HG02678 (cell line): Measurements from ENCODE around the gene HOXB6.
A peak's percentile ranks its signal among the peaks of the same experiment; 100 is the strongest.

Experiments
- ATAC-seq: cut with Tn5 transposase; IDR thresholded peaks from one replicate; pipeline ENCODE4 v1.9.1; 2021; ENCODE audit warnings: mild to moderate bottlenecking, moderate library complexity; ENCODE audit not compliant: unreplicated experiment

The HOXB6 gene

DNA sequence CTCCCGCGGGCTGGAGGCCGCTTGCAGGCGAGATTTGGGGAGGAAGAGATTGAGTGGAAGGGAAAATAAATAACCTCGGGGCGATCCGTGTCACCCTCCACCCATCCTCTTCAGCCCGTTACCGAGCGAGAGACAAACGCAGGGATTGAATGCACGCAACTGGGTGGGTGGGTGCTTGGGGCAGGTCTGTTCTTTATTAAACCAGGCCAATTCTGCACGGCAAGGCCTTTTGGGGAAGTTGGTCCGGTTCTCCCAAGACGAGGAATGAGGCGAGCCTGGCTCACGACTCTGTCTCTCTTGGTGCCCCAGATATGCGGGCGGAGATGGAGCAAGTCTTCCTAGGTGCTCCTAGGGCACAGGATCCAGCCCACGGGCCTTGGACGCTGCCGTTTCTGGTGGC is 6.4 kb upstream of the HOXB6 start:
- ATAC-seq: peak; percentile 12

DNA sequence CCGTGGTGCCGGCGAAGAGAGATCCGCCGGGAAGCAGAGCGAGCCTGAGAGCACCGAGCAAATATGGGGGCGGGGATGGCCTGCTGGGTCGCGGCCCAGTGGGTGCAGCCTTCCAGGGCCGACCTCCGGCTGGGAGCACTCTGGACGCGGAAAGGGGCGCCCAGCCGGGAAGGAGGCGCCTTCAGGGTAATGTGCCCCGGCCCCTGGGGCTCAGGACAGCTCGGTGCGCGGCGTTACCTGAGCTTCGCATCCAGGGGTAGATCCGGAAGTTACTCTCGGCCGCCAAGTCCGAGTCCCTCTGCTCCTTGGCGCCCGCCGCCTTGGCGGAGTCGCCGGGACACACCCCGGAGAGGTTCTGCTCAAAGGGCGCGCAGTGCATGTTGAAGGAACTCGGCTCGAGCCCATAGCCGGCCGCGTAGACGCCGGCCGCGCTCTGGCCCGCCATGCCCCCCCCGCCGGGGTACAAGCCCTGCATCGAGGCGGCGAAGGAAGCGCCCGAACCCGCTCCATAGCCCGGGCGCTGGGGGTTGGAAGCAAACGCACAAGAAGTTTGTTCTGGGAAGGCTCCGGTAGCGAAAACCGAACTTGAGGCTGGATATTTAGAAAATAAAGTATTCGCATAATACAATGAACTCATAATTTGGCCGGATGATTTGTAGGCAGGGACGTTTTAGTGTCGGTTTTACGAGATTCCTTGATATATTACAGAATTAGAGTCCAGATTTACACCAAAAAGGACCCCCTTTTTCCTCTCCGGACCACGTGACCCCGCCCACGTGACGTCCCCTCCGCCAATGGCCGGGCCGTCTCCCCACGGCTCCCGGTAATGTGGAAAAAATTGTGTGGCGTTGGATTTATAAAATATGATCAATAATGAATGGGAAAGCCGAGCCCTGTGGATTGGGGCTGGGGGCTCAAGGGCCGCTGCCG is 5.8 kb upstream of the HOXB6 start, which contains the start of gene HOXB7:
Gene HOXB7 (minus strand): TSS at position 736 of the 930 bp plus-strand sequence. CDS start 99 bp downstream, at position 637.
- peak; percentile 41 for ATAC-seq

DNA sequence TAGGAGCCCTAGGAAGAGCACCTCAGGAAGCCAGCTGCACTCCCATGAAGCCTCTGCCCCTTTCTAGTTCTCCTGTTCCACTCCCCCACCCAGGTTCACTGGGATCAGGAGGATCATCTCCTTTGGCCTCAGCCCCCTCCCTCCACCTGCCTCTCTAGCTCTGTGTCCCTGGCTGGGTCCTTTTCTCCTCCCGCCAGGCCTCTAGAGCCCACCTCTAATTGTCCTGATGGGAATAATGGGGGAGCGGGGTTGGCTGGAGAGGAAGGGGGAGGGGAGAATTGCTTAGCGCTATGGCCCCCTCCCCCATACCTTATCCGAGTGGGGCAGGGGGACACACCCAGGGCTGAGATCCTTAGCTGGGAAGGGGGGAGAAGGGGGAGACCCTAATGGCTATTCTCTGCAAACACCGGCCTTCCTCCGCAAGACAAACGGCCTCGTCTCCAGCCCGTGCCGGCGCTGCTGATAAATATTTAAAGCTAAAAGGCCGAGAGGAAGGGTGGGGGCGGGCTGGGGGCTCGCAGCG is 5.0 kb upstream of the HOXB6 start:
- ATAC-seq: no peak

DNA sequence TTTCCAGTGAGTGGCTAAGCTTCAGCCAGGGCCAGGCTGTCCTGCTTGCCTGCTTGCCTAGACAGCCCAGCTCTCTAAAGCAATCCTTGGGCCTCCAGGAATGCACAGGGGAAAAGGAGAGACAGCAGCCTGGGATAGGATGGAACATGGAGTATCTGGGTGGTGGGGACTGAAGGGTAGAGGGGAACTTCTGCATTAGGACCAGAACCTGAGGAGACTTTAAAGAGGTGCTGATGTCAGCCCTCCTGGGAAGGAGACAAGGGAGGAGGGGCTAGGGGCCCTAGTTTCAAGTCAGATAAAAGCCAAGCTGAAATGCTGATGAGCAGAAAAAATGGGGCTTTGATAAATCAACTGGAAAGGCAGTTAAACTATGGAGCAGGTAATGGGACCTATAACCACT is 4.2 kb upstream of the HOXB6 start:
- ATAC-seq: no peak

DNA sequence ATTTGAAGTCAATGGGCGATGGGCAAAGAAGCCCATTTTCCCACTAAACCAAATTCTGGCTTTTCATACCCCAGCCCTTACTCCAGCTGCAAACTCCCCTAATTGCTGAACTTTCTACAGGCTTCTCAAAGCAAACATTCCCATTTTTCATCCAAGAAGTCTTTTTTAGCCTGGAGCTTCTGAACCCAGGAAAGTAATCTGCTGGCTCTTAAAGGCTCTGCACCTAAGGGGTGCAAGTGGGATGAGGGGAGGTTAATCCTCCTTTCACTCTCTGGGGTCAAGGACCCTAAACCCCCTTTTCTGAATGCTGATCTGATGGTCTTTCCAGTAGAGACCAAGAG is 3.7 kb upstream of the HOXB6 start:
- ATAC-seq: no peak

DNA sequence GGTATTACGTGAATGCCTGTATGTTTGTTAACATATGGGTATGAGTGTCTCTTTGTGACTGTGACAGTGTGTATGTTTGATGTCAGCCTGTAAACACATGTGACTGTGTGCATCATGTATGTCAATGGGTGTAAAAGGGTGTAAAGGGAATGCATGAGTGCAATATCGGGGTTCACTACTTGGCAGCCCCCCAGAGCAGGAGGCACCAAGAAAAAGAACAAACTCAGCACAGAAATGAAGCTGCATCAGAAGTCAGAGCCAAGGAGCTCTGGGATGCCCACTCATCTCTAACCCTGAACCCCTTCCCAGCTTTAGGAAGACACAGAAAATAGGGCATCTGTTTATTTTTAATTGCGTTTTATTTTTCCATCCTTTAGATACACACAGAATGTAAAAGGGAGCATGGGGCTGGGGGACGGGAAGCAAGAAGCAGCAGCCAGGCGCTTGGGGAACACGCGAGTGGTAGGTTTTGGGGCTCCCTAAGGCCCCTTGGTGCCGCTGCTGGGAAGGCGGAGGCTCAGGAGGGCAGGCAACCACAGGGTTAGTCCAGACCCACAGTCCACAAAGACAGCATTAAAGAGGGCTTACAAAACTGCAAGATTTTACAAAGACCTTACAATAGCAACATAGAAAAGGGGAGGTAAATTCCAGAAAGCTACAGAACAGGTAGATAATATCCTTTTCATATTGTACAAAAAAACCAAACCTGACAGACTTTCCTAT is 2.3 kb upstream of the HOXB6 start:
- no peak for ATAC-seq

DNA sequence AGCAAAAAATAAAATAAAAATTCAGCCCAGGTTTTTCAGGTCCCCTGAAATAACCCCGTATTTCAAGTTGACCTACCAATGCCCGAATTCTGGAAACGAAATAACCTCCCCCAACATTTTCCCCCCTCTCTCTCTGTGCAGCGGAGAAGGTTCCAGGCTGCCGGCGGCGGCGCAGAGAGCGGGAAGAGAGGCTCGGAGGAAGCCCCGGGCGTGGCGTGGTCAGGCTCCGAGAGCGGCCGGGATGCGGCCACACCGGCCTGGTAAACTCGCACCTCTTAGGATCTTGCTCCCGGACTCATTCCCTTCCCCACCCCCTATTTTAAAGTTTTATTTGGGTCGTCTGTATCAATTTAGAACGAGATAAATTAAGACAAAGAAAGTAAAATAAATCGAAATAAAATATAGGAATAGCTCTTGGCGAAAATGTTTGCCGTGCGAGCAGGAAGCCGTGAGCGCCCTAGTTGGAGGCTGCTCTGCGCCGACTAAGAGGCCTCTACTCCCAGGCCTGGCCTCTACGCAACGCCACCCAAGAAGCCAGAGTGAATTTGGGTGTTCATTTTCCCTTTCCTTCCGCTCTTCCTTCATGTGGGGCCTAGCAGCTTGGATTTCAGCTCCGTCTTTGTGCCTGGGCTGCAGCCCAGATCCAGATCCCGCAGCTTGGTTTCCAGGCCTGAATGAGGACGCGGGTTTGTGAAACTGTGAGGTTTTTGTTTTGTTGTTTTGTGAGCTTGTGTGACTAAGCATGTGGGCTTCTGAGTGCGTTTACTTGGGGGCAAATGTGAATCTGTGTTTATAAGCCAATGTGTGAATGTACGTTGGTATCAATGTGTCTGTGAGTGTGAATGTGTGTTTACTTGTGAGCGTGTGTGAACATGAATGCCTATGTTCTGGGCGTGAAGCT is 1.5 kb upstream of the HOXB6 start:
- no peak for ATAC-seq

DNA sequence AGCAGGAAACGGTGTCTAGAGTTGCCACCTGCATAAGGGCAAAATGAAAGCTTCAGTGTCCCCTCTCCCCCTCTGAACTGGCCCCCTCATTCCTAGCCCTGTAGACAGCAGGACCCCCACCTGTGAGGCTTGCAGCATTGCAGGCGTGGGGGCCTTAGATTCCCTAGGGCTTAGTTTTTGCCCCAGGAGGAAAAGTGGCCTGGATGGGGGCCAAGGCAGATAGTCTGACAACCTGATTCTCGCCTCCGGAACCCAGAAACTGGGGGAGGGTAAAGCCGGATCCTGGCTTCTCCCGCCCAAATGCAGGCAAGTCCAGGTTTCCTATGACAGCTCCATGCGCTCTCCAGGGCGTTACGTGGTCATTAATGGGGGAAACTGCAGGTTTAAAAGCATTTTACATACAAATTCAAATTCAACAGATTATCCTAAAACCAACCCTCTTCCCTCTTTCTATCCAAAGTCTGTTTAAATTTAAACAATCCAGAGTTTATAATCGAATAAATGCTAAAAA is 678 bp upstream of the HOXB6 start:
- ATAC-seq: no peak

DNA sequence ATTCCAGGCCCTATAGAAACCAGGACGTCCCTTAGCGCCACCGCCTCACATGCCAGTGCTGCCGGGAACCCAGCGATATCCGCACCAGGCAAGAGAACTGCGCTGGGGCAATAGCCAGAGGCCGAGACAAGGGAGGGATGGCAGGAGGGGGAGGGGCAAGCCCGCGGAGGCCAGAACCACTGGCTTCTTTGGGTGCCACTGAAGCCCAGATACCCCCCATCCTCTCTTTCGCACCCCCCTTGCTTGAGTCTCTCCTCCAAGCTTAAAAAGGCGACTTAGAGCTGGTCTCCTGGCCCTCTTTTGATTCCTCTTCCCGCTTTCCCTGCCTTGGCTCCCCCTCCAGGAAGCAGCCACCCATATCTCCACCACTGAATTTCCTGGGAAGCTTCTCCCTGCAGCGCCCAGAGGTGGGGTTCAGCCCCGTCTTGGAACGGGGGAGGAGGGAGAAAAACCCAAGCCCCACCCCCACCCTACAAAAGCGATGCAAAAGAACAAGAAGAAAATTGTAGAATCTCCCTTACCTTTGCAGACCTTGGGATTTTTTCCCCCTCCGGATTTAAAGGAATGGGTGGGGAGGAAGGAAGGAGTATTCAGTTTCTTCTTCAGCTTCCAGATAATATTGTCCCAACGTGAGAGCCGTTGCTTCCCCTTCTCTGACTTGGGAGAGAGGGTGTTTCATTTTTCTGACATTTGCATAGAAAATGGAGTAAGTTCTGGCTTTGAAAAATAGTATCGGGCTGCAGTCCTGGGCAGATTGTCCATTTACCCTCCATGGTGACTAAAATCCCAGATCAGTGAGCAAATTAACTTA is 622 bp downstream of the HOXB6 start:
- no peak for ATAC-seq

DNA sequence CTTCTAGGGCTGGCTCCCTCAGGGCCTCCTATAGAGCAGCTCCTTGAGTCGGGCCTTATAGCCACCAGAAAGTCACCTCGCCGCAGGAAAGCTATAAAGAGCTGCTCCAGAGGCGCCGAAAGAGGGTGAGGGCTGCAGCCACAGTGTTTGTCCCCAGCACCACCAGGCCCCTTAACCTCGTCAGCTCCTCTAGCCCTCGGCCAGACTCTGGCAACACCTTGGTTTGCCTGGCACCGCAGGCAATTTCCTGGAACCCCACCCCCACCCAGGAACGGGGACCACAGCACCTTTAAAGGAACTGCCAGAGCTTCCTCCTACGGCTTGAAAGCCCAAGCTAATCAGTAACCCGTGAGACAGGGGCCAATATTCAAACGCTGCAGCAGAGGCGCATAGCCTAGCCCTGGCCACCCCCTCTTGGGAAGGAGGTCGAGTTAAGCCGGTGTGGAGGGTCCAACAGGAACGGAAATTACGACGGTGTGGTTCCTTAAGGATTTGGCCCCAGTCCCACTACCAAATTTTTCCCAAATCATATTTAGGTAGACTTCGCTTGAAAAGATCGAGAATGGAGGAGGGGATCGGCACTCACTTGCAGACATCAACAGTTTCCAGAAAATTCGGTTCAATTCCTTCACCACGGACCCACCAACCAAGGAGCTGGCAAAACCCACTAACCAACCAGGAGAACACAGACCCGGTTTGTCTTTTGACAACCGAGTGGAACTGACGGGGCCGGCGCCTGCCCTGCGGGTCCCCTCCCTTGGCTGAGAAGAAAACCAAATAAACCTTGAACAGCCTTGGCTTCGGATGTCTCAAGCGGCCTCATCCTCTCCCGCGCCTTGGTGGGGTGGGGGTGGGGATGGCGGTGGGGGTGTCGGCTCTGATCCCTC is 3.0 kb downstream of the HOXB6 start:
- ATAC-seq: no peak

DNA sequence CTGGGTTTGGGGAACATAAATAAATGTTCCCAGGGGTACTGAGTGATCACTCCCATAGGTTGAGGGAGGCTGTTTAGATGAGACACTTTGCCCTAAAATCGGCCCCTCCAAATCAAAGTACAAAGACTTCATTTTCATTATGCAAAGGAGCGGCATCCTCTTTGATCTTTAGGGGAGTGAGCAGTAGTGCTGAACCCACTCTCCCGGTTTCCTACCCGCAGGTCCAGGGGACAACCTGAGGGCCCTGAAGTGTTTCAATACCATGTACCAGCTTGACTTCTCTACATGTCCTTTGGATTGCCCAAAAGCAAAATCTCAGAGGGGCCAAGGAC is 3.6 kb downstream of the HOXB6 start:
- ATAC-seq: no peak

DNA sequence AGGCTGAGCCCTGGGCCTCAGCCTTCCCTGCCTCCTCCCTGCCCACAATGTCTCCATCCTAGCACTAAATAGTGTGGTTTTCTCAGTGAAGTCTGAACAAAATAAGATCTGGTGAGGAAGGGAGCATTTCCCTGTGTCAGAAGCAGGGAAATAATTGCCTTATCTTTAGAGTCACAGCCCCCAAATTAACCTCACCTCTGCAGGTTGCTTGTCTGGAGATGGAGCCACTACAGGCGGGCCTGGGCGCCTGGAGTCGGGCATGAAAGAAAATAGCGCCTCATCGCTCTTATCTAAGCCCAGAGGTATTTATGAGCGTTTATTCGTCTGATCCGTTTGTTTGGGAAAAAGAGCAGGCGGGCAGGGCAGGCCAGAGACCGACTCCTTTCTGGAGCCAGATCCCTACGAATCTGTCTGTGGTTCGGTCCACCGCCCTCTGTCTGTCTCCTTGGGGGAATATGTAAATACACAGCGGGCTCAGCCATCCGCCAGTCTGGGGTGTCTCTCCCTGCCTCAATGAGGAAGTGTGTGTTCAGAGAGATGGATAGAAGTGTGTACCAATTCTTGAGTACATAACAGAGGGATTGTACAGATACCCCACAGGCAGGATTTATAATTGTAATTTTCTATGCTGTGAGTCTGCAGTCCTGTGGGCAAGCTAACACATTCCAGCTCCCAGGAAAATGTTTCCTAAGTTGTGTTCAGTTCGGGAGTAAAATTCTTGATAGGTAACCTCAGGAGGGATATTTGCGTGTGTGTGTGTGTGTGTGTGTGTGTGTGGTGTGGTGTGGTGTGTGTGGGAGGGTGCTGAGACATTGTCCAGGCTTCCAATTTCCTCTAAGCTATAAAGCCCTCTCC is 4.3 kb downstream of the HOXB6 start:
- no peak for ATAC-seq

DNA sequence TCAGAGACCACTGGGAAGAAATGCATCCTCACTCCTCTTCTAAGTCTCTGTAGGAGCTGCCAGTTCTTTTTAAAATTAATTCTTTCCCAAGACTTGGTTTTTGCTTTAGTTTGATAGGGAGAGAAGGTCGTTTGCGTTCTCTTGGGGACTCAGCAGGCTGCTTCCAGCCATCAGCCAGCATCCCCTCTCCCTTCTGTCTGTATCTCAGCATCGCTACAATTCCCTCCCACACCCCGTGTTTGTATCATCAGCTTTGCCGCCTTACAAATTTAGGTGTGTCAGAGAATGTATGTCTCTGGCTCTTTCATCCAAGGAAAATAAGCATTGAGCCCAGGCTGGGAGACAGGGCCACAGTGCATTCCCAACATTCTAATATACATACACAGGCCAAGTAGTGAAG is 5.4 kb downstream of the HOXB6 start:
- no peak for ATAC-seq

DNA sequence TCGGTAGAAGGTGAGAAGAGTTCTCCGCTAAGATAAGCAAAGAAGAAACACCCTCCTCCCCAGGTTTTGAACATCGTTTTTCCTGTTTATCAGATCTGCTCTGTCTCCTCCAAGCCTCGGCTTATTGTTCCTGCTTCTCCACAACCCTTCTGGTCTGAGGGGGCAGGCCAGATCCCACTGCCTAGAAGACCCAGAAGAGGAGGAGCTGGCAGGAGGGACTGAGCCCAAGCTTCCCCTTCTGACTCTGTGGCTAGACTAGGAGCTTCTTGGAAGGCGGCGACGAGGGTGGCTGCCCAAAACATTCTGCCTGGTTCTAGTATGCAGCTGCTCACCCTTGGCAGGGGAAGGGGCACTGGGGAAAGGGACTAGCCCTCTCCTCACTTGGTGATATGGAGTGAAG is 6.0 kb downstream of the HOXB6 start:
- ATAC-seq: no peak

DNA sequence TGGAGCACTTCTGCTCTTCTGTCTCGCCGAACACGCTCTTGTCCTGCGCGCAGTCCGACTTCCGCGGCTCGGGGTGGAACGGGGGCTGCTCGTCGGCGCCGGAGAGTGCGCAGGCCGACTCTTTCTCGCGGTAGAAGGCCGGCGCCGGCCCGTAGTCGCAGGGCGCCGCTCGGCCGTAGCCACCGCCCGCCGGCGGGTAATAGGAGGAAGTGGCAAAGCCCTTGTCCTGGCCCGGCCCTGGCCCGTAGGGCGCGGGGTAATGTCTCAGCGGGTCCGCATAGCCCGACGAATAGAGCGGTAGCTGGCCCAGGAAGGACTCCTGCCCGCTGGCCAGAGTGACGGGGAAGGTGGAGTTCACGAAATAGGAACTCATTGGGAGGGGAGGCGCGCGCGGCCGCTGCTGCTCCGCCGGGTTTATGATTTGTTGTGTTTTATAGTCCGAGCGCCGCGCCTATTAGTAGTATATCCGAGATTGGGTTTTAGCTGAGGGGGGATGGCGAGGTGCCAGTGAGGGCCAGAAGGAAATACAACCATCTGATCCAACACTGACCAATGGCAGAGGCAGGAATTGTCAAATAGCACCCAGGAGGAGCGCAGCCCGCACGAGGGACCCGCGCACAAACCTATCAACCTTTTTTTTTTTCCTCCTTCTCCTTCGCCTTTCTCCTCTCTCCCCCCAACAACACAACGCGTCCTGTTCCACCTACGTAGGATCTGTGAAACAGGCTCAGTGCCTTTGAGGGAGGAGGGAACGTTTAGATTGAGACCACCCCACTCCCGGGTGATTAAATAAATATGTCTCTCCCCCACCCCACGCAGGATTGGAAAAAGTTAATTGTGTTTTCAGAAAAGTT is 6.8 kb downstream of the HOXB6 start:
- ATAC-seq: no peak

DNA sequence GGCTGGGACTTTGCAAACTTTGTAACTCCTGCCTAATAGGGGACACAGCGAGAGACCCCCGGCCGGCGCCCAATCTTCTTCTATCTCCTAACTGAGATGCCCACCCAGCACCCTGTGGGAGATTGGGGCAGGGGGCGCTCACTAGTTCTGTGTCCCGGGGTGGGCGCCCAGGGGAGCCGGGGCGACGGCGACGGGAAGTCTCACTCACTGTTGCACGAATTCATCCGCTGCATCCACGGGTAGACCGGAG is 7.3 kb downstream of the HOXB6 start:
- no peak for ATAC-seq

DNA sequence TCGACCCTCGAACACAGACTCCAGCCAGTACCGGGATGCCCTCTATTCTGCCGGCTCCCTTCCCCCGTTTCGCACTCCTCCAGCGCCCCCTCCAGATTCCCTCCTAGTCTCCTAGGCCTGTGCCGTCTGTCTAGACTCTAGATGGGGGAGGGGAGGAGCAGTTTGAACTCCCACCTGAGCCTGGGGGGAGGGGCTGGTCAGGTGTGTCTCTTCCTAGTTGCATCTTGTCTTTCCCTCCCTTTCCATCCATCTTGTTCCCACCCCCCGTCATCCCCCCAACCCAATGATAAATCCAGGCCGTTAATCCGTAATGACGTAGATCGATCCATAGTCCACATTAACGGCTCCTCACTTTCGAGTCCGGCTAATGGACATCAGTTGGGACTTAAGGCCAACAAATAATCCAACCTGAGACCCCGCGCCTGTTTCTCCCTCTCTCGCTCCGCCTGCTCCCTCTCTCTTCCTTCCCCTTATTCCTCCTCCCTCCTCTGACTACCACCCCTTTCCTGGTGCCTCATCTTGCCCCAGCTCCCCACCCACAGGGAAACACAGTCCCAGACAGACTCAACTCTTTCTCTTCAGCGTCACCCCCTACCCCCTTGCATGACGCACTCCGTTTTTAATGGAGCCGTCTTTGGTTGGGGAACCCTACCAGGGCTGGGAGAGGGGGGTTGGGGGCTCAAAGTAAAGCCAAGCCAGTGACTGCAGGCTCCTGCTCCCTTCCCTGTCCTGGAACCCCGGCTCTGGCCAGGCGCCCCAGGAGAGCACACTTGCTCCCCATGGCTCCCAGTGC is 7.9 kb downstream of the HOXB6 start:
- ATAC-seq: no peak
